Measurements from ENCODE around the gene MCF2L2.

MCF2L2 gene

GRCh38 chr3:183158113-183158512, 270.3 kb downstream of the MCF2L2 start:
- no peak for DNase-seq

GRCh38 chr3:183156266-183156665, 272.2 kb downstream of the MCF2L2 start:
- DNase-seq, result no peak

DNA sequence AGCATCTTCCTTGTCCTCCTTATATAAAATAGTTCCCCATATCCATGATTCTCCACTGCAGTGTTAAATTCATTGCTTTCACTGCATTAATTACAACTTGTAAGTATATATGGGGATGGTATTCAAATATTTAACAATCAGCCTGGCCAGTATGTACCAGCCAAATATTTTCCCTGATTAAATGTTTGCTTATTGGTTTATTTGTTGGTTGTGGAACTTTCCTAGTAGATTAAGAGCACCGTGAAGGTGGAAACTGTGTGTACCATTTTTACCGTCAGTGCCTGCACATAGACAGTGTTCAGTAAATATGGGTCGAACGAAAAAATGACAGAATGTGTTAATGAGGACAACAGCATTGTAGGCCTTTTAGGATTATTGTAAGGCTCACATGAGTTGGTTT, 272.9 kb downstream of the MCF2L2 start:
- DNase-seq, result no peak

DNA sequence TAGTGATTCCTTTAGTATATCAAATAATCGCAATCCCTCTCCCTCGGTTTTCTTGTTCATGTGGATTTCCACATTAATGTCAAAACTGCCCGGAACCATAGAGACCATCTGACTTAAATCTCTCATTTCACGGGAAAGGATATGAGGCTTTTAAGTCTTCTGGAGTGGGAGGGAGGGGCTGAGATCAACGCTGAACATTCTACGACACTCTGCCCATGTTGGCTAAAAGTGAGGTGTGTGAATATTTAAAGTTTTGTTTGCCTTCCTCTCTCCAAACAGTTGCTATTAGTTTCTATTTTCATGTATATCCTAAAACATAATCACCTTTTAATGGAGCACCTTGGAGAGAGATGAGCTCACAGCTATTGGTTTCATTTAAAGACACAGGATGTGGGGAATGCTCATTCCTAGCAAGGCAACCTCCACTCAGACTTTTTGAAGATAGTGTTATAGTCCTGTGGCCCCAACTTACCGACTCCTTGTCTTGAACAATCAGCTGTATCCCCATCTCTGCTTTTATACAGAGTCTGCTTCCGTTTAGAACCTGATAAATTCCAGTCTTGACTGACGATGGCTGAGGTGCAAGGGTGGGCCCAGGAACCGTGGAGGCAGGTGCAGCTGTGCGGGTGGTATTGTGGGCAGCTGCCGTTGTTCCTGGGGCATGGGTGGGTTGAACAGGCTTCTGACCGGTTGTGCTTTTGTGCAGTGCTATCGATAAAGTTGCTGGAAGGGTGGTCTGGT, 275.0 kb downstream of the MCF2L2 start:
- DNase-seq, result no peak

DNA sequence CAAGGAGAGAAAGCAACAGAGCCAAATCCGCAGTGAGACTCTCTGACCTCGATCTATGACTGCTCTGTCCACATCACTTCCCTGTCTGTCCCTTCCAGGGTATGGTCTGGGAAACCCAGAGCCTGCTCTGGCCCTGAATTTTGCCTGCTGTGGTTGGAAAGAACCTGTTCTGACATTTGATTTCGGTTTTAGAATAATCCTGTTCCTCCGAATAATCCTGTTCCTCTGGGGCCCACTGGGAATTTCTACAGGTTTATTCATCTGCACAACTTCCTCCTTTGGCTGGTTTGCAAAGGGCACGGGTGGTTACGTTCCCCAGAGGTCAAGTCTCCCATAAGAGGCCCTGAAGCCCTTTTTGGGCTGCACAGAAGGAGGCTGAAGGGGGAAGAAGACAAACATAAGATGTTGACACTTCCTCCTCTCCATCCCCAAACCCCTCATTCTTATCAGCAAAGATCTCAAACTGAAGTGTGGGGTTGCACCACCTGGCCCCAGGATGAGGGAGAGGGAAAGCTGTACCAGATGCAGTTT, 276.5 kb downstream of the MCF2L2 start:
- DNase-seq, result no peak

GRCh38 chr3:183151086-183151485, 277.3 kb downstream of the MCF2L2 start:
- no peak for DNase-seq

GRCh38 chr3:183149915-183150750, 278.3 kb downstream of the MCF2L2 start:
- DNase-seq, result peak; percentile 25

DNA sequence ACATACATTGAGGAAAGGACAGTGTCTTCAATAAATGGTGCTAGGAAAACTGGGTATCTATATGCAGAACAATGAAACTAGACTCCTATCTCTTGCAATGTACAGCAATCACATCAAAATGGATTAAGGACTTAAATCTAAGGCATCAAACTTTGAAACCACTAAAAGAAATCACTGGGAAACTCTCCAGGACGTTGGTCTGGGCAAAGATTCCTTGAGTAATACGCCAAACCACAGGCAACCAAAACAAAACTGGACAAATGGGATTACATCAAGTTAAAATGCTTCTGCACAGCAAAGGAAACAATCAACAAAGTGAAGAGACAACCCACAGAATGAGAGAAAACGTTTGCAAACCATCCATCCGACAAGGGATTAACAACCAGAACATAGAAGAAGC, 280.4 kb downstream of the MCF2L2 start:
- peak; percentile 47 for DNase-seq

DNA sequence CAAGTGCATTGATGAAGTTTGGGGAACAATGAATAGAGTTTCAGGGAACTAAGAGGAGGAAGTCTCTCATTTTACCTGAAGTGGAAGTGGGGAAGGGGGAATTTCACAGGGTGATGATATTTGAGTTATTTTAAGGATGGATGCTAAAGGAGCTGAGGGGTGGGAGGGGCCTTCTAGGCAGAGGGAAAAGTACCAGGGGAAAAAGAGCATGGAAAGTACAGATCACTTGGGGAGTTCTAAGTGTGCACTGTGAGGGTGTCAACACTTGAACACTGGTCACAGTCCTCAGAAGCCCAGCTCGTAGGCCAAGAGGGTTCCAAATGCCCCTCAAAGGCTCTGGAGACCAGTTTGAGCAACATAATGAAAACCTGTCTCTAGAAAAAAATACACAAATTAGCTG, 284.1 kb downstream of the MCF2L2 start:
- DNase-seq, result no peak

- no peak for DNase-seq
Observed at GRCh38 chr3:183142199-183142598, 286.2 kb downstream of the MCF2L2 start.

GRCh38 chr3:183134844-183135243, 293.6 kb downstream of the MCF2L2 start:
- DNase-seq, result no peak

DNA sequence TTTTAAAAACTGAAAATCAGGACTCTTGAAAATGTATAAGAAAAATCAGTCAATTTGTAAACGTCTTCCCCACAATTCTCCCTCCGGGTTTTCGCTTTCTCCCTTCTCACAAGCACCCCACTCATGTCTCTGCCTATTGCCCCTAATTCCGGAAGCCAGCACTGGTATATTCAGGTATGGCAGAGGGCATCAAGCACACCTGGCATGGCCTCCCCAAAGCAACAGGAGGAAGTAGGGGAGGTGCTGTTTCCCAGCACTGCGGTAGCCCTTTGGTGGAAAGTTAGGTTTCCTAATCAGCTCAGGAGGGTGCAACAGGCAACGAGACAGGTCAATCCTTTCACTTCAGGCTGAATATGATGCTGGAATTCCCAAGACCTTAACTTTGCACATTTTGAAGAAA, 296.0 kb downstream of the MCF2L2 start:
- DNase-seq, result no peak

- DNase-seq, result peak; percentile 76
Observed at GRCh38 chr3:183131735-183132134, 296.7 kb downstream of the MCF2L2 start.

DNA sequence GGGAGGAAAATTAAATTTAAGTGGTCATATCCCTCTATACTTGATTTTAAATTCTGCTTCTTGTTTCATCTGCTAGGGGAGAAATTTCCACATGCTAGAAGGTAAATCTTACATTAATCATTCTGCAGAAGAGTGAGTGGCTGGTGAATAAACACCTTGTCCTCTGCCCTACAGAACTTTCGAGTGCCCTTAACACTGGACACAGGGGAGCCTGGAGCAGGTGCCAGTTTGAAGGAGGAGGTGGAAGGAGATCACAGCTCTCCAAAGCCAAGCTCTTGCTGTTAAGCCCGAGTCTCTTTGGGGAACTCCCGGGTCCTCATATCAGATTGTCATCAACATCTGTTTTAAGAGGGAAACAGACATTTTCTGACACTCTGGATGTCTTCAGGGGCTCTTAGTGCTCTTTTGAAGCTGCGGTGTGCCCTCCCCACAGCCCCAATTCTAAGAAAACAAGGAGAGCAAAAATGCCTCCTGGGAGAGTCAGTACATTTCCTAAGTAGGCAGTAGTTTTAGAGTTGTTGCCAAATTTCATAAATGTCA, 297.2 kb downstream of the MCF2L2 start:
- no peak for DNase-seq

DNA sequence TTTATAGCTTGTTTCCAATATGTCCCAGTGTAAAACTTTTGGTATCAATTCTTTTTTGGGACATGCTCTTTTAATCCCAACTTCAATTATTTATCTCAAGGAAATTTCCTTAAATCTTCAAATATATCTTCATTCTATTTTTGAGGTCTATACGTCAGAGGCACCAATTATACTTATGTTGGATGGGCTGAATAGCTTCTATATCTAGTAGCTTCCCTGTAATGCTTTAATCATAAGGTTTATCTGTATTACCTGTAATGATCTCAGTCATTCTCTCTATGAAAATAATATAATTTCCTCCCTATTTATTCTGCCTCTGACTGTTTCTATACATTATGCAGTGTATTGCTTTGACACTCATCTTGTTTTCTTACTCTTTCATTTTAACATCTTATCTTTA, 299.2 kb downstream of the MCF2L2 start:
- no peak for DNase-seq

DNA sequence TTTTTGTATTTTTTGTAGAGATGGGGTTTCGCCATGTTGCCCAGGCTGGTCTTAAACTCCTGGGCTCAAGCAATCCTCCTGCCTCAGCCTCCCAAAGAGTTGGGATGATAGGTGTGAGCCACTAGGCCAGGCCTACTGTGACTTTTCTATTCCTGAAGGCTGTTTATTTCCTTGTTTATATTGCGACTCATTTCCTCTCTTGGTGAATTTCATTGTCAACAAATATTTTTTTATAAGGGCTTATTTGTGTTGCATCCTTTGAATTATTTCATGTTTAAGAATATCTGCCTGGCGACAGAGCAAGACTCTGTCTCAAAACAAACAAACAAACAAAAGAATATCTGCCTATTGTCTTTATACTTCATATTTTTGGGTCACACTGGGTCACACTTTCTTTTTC, 299.7 kb downstream of the MCF2L2 start:
- no peak for DNase-seq
